Brain pericyte (primary cell): ENCODE results near the gene ZNF830.
"Not testable (repeated sequence)": the region's sequence is repeated elsewhere in the genome, so short reads cannot be mapped to it uniquely, and the experiment has no call there.

Source experiments
- DNase-seq: peaks from one replicate; pipeline ENCODE4 v3.0.0-alpha.2; 2012; ENCODE audit warnings: low read depth, low spot score

The ZNF830 gene

GRCh38 chr17:34991606-34992005 is 30.3 kb downstream of the ZNF830 start:
- no peak for DNase-seq

GRCh38 chr17:34993031-34993430 is 31.7 kb downstream of the ZNF830 start:
- DNase-seq: no peak

GRCh38 chr17:34996422-34997285 is 35.3 kb downstream of the ZNF830 start:
- no peak for DNase-seq

- no peak for DNase-seq
Observed at GRCh38 chr17:34997355-34997862, 36.1 kb downstream of the ZNF830 start.

- no peak for DNase-seq
Observed at GRCh38 chr17:34998205-34998604, 36.9 kb downstream of the ZNF830 start.

- no peak for DNase-seq
Observed at GRCh38 chr17:34999456-34999855, 38.1 kb downstream of the ZNF830 start.

GRCh38 chr17:35000965-35001364 is 39.6 kb downstream of the ZNF830 start:
- DNase-seq: not testable (repeated sequence)

GRCh38 chr17:35001549-35001948 is 40.2 kb downstream of the ZNF830 start:
- no peak for DNase-seq

- DNase-seq: no peak
Observed at GRCh38 chr17:35002876-35003551, 41.7 kb downstream of the ZNF830 start.

GRCh38 chr17:35003778-35004177 is 42.4 kb downstream of the ZNF830 start:
- DNase-seq: no peak

- DNase-seq: no peak
Observed at GRCh38 chr17:35006345-35006744, 45.0 kb downstream of the ZNF830 start.

- no peak for DNase-seq
Observed at GRCh38 chr17:35006961-35007360, 45.6 kb downstream of the ZNF830 start.

- DNase-seq: no peak
Observed at GRCh38 chr17:35010093-35010492, 48.8 kb downstream of the ZNF830 start.

- no peak for DNase-seq
Observed at GRCh38 chr17:35011671-35012216, 50.4 kb downstream of the ZNF830 start.
